Measurements from ENCODE around the gene SCN7A.

The SCN7A gene

GRCh38 chr2:166404831-166405568, 89.0 kb downstream of the SCN7A start:
- no peak for DNase-seq (ENCODE audit: low spot score)

- DNase-seq (ENCODE audit: low spot score), result no peak
These were observed 99.8 kb downstream of the SCN7A start for GRCh38 chr2:166394245-166394644.

- no peak for DNase-seq (ENCODE audit: low spot score)
These were observed 101.0 kb downstream of the SCN7A start for GRCh38 chr2:166393008-166393407.

- no peak for DNase-seq (ENCODE audit: low spot score)
These were observed 105.5 kb downstream of the SCN7A start for GRCh38 chr2:166388481-166389070.

- no peak for DNase-seq (ENCODE audit: low spot score)
These were observed 108.7 kb downstream of the SCN7A start for GRCh38 chr2:166385313-166385712.

GRCh38 chr2:166384774-166385173, 109.3 kb downstream of the SCN7A start:
- no peak for DNase-seq (ENCODE audit: low spot score)

GRCh38 chr2:166382448-166382847, 111.6 kb downstream of the SCN7A start:
- no peak for DNase-seq (ENCODE audit: low spot score)

GRCh38 chr2:166380615-166381014, 113.4 kb downstream of the SCN7A start:
- no peak for DNase-seq (ENCODE audit: low spot score)

- DNase-seq (ENCODE audit: low spot score), result no peak
These were observed 117.2 kb downstream of the SCN7A start for GRCh38 chr2:166376873-166377272.

GRCh38 chr2:166376488-166376828, 117.6 kb downstream of the SCN7A start:
- no peak for DNase-seq (ENCODE audit: low spot score)

GRCh38 chr2:166375736-166376487, 118.1 kb downstream of the SCN7A start, which contains the start of gene SCN9A:
SCN9A (minus strand) TSS chr2:166375944; CDS start chr2:166311756, 64,188 bp downstream.
- peak; percentile 35 for DNase-seq (ENCODE audit: low spot score)

GRCh38 chr2:166375195-166375735, 118.8 kb downstream of the SCN7A start:
- DNase-seq (ENCODE audit: low spot score), result no peak

- DNase-seq (ENCODE audit: low spot score), result no peak
These were observed 120.1 kb downstream of the SCN7A start for GRCh38 chr2:166373951-166374350.

GRCh38 chr2:166373539-166373938, 120.5 kb downstream of the SCN7A start:
- no peak for DNase-seq (ENCODE audit: low spot score)

GRCh38 chr2:166373105-166373504, 120.9 kb downstream of the SCN7A start:
- DNase-seq (ENCODE audit: low spot score), result no peak

- no peak for DNase-seq (ENCODE audit: low spot score)
These were observed 122.0 kb downstream of the SCN7A start for GRCh38 chr2:166372046-166372445.

GRCh38 chr2:166365803-166366420, 128.1 kb downstream of the SCN7A start:
- DNase-seq (ENCODE audit: low spot score), result no peak

GRCh38 chr2:166365239-166365638, 128.8 kb downstream of the SCN7A start:
- no peak for DNase-seq (ENCODE audit: low spot score)

- DNase-seq (ENCODE audit: low spot score), result no peak
These were observed 129.4 kb downstream of the SCN7A start for GRCh38 chr2:166364476-166365161.

- no peak for DNase-seq (ENCODE audit: low spot score)
These were observed 132.5 kb downstream of the SCN7A start for GRCh38 chr2:166361351-166362153.

- DNase-seq (ENCODE audit: low spot score), result no peak
These were observed 133.1 kb downstream of the SCN7A start for GRCh38 chr2:166360906-166361305.

Measured in pons (tissue), 1 donor.